HPDE6-E6E7 (cell line): ENCODE measurements around the gene CHDH.

Source experiments
- DNase-seq: peaks from one replicate; pipeline ENCODE4 v3.0.0; 2011; ENCODE audit warnings: missing footprints; ENCODE audit errors: extremely low spot score

Gene CHDH

GRCh38 chr3:53849916-53850315, 3.7 kb upstream of the CHDH start:
- no peak for DNase-seq

GRCh38 chr3:53846851-53847155, 584 bp upstream of the CHDH start:
- DNase-seq = no peak

- DNase-seq = no peak
Observed at GRCh38 chr3:53845881-53846133, 412 bp downstream of the CHDH start.

- DNase-seq = no peak
Observed at GRCh38 chr3:53845103-53845880, 927 bp downstream of the CHDH start.

DNA sequence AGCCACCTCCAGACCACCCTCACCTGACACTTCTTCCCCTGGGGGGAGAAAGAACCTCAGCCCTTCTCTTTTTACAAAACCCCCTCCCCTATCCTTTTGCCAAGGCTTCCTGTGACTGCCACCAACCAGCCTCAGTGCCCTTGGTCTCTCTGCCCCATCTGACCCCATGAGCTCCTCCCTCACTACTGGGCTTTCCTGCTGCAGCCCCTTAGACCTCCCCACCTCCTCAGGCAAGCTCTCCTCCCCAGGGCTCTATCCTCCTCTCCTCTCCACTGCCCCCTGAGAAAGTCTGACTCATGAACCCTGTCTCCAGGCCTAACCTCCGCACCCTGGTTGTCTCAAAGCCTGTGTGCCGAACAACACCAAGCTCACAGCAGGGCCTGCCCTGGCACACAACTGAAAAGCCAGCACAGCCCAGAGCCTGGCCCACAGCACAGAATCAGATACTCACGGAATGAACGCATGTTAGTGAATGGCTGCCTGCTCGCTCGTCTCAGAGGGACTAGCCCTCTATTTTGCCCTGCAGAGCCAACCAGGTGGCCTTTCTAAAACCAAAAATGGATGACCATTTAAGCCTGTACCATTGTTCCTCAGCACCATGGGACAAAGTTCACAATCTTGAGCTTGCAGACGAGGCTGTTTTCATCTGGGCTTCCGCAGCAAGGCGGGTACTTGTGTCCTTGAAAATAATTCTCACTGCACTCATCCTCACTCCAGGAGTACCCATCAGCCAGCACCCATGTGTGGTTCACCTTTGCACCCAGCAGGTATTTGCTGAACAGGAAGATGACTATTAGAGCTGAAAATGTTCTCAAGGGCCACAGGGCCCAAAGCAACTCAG, 1.7 kb downstream of the CHDH start:
- DNase-seq = no peak

DNA sequence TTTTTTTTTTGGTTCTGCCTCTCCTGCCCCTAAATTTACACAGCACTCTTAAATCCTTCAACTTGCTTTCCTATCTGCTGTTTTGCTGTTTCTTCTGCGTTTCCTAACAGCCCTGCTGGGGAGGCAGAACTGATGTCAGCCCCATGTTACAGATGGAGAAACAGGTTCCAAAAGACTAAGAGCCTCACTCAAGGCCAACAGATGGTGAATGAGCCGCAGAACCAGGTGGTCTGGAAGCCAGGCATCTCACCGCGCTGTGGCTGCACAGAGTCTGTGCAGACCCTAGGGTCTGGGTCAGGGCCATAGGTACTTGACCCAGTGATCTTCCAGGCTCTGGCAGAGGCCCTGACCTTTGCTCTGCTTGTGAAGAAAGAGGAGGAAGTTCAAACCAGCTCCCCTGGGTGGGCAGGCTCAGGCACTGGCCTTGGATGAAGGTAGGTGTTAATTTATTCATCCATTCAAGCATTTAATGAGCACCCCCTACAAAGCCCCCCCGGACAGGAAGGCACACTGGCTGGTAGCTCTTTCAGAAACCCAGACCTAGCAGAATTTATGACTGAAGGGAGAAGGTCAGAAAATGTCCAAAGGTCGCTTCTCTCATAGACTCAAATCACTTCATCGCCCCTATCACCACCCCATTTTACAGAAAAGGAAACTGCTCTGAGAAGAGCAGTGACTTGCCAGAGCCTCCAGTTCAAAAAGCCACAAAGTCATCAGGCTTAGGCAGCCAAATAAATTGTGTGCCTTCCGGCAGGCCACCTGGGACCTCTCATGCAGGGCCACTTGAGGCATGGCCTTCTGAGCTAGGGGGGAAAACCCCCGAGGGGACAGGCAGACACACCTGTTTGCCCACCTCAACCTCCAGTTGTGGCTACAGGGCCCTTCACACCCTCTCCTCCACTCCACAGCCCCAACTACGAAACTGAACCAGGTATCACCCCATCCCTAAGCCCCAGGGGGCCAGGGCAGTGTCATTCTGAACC, 2.7 kb downstream of the CHDH start:
- DNase-seq = no peak

DNA sequence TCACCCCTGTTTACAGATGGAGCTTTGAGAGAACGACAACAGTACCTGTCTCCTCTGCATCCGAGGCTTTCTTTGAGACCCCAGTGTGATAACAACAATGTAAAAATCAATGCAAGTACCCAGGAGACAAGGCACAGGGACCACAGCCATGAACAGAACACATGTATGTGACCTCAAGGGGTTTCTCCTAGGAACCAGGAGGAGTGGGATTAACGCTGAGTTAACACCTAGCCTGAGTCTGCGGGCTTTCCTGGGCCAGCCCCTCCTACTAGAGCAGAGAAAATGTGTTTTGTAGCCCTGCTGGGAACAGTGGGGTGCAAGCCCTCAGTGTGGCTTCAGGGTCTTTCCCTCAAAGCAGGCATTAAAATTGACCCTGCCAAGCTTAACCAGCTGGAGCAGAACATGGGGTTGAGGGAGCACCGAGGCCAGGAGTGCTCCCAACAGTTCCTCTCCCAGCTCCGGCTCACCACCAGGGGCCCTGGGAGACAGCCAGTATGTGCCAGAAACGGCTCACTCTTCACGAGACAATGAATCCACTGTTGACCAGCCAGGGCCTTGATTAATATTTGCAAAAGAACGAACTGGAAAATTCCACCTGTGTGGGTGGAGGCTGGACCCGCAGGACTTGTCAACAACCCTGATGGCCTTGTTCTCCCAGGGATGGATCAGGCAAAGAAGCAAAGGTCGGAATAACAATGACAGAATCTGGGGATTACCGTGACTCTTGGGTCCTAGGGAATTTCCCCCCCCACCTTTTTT, 3.6 kb downstream of the CHDH start:
- no peak for DNase-seq

GRCh38 chr3:53841296-53841695, 4.9 kb downstream of the CHDH start:
- no peak for DNase-seq

- no peak for DNase-seq
Observed at GRCh38 chr3:53837331-53837730, 8.9 kb downstream of the CHDH start.

- DNase-seq = no peak
Observed at GRCh38 chr3:53836084-53836872, 9.9 kb downstream of the CHDH start.

DNA sequence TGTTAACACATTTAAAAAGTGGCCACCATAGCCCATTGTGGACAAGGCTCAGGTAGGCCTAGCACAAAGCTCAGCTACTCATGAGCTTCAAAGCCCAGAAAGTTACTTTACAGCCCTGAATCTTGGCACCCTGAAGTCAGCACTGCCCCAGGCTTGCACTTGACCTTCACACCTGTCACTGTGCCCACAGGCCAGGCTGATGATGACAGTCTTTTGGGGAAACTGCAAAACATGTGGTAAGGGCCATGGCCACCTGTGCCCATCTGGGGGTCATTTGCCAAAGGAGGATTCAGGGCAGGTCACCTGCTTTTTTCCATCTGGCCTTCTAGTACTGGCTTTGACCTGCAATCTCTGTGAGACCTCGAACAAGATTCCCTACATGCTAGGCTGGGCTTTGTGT, 11.0 kb downstream of the CHDH start:
- DNase-seq = no peak

DNA sequence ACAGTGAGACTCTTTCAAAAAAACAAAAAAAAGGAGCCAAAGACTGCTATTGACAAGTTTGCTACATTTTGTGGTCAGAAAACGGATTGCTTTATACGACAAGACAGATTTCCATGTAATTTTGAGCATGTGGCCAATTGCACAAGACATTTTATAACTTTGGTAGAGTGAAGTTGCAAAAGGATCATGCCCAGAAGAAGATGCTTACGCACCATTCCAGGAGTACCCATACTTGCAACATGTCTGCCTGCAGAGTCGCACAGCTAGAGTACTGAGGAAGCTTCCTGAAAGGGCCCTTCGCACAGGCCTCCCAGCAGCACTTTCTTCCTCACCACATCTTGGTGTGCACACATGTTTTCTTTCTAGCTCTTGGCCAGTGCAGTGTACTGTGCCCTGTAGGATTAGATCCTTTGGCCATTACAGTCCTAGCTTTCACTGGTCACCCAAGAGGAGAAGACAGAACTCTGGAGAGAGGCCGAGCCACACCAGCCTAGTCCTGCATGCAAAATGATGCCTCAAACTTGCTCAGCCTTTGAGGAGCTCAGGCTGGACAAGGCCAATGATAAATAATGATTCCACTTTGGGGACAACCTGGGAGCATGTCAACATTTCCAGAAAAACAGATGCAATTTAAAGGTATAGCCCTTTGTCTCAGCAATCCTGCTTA, 11.7 kb downstream of the CHDH start:
- DNase-seq = no peak

DNA sequence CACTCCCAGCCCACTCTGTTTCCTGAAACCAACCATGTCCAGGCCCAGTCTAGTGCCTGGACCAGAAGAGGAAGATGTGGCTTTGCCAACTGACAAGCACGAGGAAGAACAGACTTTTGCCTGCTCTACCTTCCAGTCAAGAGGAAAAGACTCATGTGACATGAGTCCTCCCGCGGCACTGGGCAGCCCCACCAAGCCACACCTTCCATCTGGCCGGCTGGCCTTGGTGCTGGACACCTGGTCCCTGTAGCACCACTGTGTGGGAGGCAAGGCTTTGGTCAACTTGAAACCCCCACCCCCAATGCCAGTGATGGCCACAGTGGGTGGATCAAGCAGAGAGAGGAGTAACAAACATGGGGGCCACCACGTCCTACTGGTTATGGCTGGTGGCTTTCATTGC, 12.5 kb downstream of the CHDH start:
- no peak for DNase-seq

GRCh38 chr3:53833053-53833645, 13.1 kb downstream of the CHDH start:
- no peak for DNase-seq

- DNase-seq = no peak
Observed at GRCh38 chr3:53830944-53831343, 15.3 kb downstream of the CHDH start.

- DNase-seq = no peak
Observed at GRCh38 chr3:53829605-53830004, 16.6 kb downstream of the CHDH start.

DNA sequence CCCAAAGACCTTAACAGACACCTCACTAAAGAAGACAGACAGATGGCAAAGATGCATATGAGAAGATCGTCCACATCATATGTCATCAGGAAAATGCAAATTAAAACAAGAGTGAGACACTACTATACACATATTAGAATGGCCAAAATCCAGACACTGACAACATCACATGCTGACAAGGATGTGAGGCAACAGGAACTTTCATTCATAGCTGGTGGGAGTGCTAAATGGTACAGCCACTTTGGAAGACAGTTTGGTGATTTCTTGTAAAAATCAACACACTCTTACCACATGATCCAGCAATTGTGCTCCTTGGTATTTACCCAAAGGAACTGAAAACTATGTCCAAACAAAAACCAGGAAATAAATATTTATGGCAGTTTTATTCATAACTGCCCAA, 17.6 kb downstream of the CHDH start:
- DNase-seq = no peak

DNA sequence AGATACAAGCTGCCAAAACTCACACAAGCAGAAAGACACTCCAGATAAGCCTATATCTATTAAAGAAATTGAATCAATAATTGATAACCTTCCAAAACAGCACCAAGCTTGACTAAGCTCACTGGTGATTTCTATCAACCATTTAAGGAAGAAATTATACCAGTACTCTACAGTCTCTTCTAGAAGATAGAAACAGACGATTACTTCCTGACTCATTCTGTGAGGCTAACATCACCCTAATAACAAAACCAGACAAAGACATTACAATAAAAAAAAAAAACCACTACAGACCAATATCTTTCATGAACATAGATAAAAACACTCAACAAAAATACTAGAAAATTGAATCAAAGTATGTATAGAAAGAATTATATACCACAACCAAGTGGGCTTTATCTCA, 20.2 kb downstream of the CHDH start:
- no peak for DNase-seq

GRCh38 chr3:53824795-53825194, 21.4 kb downstream of the CHDH start:
- no peak for DNase-seq
